ENCODE measurements around the gene DPM1.

Gene DPM1

DNA sequence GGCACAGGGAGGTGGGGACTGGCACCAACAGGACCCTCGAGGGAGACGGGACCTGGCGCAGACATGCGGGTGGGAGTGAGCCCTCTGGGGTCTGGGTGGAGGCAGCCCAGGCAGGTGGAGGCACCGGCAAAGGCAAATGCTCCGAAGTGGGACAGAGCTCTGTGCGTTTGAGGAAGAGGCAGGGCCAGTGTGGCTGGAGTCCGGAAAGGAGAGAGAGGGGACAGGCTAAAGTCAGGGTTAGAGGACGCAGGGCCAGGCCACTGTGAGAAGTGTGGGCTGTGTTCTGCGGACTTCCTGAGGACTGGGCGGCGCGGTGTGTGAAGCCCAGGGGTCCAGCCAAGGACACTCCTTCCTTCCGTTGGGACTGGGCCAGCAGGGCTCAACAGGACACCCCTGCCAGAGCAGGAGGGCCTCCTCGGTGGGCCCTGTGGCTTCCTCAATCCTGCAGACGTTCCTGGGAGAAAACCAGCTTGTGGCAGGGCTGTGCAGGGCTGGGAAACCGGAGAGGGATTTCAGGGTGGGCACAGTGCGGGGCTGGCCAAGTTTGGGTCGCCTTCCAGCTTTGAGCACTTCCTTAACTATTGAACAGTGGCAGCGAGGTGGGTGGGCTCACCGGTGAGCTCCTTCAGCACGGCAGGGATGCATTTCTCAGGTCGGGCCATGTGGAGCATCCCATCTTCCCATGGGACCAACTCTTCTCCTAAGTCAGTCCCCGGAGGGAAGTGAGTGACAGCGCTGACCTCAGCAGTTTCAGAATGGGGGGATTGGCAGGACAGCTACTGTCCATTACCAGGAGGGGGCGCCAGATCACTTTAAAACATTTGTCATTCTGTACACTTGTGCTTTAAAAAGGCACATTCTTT, 22.8 kb upstream of the DPM1 start:
- in situ Hi-C loops (cut with MboI; ENCODE audit: low sequenced_read_pairs) = loop anchor here (25.0 kb wide), 1 partner anchor 631 kb away; no protein-coding TSS in a partner anchor

DNA sequence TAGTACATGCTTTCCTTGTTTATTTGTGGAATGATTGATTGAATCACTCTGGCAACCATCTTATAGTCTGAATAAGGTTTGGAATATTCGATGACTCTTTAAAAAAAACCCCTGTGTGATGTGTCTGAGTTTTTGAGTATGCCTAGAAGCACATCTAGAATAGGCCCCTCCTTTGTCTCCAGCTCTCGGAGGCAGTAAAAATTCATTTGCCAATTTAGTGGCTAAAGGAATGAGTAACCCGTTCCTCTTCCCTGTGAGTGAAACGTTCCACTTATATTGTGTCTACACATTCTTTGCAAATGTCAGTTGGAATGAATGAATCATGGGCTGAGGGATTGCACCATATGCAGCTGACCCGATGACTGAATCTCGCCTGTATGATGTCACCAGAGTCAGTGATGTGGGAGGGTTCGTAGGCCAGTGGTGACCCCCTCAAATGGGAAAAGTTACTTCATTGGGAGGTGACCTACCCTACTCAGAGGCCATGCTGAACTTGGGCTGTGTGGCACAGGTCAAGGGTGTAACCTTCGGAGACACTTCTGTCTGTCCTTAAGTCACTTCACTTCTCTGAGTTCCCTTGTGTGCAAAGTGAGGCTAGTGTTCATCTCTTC, 21.8 kb upstream of the DPM1 start:
- in situ Hi-C loops (cut with MboI; ENCODE audit: low sequenced_read_pairs) = loop anchor here (25.0 kb wide), 1 partner anchor 632 kb away; no protein-coding TSS in a partner anchor

DNA sequence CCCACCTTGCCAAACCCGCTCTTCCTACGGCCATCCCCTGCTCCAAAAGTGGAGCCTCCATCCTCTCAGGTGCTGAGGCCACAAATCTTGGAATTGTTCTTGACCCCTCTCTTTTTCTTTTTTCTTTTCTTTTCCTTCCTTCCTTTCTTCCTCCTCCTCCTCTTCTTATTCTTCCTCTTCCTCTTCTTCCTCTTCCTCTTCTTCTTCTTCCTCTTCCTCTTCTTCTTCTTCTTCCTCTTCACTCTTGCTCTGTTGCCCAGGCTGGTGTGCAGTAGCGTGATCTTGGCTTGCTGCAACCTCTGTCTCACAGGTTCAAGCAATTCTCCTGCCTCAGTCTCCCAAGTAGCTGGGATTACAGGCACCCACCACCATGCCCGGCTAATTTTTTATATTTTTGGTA, 20.2 kb upstream of the DPM1 start:
- in situ Hi-C loops (cut with MboI; ENCODE audit: low sequenced_read_pairs) = loop anchor here (25.0 kb wide), 1 partner anchor 634 kb away; no protein-coding TSS in a partner anchor

DNA sequence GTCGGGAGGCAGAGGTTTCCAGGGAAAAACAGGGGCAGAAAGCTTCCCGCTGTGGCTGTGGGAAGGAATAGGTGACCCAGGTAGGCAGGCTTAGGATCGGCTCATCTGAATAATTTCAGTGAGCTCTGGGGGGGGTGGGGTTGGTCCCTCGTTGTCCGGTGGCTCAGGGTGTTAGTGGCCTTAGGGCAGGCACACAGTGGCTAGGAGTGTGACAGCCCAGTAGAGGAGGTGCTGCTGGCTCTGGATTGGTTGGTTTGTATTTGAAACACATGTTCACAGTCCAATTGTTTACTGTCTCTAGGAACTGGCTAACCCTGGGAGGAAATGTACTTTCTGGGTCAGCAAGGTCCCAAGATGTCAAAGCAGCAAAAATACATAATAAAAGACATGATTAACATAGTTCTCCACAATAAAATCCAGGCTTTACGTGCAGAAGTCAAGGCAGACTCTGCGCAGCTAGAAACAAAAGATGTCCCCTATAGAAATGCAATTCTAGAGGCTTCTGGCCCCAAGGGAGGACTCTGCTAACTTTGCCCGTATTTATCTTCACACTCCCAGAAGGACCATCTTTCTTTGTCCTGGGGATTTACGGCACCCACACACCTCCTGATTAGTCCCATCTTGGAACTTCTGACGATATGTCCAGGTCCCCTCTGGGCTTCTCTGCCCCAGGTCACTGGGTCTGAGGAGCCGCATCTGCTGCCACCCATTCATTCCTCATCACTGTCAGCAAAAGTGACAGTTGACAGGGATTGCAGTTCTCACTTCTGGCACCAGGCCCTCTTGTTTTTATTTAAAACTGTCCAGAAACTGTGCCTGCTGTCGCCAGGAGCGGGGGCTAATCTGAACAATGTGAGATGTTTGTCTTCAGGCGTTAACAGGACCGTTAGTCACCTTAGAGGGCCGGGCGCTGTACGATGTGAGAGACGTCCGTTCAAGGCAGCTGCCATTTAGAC, 19.0 kb upstream of the DPM1 start:
- in situ Hi-C loops (cut with MboI; ENCODE audit: low sequenced_read_pairs) = loop anchor here (25.0 kb wide), 1 partner anchor 635 kb away; no protein-coding TSS in a partner anchor

DNA sequence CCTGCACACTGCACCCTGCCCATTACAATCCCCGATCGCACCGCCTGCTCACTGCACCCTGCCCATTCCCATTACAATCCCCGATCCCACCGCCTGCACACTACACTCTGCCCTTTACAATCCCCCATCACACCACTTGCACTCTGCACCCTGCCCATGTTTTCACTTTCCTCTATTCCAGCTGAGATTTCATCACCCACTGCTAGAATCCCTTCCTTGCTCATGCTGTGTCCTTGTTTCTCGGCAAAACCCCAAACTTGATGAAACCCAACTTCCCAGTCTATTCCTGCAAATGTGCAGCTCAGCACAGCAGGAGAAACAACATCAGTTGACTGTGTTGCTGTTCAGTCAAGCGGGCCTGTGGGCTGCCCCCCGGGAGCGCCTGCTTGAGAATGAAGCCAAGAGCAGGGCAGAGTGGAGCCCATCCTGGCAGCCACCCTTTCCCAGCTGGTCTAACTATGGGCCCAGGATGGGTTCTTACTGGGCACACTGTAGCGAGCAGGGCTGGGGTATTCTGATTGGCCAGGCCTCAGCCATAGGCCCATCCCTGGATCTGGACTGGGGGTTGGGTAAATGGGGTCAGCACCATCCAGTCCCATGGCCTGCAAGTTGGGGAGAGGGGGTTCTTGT, 17.5 kb upstream of the DPM1 start:
- in situ Hi-C loops (cut with MboI; ENCODE audit: low sequenced_read_pairs) = loop anchor here (25.0 kb wide), 1 partner anchor 636 kb away; no protein-coding TSS in a partner anchor

DNA sequence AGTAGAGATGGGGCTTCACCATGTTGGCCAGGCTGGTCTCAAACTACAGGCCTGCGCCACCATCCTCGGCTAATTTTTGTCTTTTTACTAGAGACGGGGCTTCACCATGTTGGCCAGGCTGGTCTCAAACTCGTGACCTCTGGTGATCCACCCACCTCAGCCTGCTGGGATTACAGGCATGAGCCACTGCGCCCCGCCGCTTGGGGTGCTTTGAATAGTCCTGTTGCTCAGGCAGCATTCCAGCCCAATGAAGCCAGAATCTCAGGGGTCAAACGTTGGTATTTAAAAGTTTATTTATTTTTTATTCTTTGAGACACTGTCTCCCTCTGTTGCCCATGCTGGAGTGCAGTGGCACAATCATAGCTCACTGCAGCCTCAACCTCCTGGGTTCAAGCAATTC, 11.6 kb upstream of the DPM1 start:
- in situ Hi-C loops (cut with MboI; ENCODE audit: low sequenced_read_pairs) = no loop called here

DNA sequence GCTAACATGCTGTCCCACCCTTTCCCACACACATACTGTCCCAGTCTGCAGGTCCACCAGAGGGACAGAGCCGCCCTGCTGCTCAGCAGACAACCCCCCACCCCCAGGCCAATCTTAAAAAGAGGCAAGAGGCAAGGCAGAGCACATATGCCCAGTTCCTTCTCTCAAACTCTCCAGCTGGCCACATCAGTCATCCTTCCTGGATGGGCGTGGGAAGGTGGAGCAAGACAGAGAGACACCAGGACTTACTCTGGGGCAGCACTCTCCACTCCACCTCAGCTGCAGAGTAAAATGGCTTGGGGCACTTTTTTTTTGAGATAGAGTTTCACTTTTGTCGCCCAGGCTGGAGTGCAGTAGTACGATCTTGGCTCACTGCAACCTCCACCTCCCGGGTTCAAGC, 11.1 kb upstream of the DPM1 start:
- in situ Hi-C loops (cut with MboI; ENCODE audit: low sequenced_read_pairs) = no loop called here

DNA sequence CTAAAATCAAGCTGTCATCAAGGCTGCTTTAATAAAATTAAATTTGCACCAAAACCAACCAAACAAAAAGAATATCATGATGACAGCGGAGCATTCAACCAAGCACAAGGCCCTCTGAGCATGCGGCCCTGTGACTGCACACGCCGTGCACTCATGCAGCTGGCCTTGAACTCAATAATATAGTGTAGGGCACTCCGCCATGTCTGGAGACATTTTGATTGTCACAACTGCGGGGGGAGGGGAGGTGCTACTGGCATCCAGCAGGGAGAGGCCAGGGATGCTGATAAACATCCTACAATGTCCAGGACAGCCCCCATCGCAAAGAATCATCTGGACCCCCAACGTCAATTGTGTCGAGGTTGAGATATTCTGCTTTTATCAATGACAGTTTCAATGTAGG, 10.0 kb upstream of the DPM1 start:
- in situ Hi-C loops (cut with MboI; ENCODE audit: low sequenced_read_pairs) = no loop called here

DNA sequence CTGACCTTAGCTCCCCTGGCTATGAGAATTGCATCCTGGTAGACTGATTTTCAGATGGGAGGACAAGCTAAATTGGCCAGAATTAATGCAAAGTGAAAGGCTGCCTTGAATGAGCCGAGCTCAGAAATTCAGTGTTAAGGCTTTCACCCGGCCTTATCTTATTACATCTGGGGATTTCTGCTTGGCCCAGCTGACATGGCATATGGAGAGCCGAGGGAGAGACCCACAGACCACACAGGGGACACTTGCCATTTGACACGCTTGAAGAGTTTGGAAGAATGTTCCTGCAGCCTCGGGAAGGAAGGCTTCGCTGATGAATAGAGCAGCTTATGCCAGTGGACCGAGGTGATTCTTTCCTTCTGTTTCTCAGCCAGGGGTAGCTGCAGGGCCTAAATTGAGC, 9.3 kb upstream of the DPM1 start:
- in situ Hi-C loops (cut with MboI; ENCODE audit: low sequenced_read_pairs) = no loop called here

DNA sequence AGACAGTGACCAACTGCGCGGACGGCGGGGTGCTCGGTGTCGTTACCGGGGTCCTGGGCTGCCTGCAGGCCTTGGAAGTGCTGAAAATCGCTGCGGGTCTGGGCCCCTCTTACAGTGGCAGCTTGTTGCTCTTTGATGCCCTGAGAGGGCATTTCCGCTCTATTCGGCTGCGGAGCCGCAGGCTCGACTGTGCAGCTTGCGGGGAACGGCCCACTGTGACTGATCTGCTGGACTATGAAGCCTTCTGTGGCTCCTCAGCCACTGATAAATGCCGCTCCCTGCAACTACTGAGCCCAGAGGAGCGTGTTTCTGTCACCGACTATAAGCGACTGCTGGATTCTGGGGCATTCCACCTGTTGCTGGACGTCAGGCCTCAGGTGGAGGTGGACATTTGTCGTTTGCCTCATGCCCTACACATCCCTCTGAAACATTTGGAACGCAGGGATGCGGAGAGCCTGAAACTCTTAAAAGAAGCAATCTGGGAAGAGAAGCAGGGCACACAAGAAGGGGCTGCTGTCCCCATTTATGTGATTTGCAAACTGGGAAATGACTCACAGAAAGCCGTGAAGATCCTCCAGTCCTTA, 1.3 kb upstream of the DPM1 start:
- in situ Hi-C loops (cut with MboI; ENCODE audit: low sequenced_read_pairs) = no loop called here

DNA sequence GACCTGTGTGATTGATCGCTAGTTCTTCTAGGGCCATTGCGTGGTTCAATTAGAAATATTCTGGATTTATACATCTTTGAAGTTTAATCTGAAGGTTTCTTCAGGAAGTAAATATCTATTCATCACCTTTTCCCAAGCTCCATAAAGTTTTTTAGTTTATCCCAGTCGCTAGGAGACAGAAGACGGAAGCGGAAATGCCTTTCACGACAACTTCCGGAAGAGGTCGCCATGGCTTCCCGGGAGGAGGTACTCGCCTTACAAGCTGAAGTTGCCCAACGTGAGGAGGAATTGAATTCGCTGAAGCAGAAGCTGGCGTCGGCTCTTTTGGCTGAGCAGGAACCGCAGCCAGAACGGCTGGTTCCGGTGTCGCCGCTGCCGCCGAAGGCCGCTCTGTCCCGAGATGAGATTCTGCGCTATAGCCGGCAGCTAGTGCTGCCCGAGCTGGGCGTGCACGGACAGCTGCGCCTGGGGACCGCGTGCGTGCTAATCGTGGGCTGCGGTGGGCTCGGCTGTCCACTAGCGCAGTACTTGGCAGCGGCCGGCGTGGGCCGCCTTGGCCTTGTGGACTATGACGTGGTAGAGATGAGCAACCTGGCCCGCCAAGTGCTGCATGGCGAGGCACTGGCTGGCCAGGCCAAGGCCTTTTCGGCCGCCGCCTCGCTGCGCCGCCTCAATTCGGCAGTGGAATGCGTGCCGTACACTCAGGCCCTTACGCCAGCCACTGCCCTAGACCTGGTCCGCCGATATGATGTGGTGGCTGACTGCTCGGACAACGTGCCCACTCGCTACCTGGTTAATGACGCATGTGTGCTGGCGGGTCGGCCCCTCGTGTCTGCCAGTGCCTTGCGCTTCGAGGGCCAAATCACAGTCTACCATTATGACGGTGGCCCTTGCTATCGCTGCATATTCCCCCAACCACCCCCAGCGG, 547 bp upstream of the DPM1 start, which contains the start of gene MOCS3:
MOCS3 (plus strand) TSS at position 204 of the 928 bp plus-strand sequence; CDS start at position 229, 25 bp downstream.
- in situ Hi-C loops (cut with MboI; ENCODE audit: low sequenced_read_pairs) = no loop called here

DNA sequence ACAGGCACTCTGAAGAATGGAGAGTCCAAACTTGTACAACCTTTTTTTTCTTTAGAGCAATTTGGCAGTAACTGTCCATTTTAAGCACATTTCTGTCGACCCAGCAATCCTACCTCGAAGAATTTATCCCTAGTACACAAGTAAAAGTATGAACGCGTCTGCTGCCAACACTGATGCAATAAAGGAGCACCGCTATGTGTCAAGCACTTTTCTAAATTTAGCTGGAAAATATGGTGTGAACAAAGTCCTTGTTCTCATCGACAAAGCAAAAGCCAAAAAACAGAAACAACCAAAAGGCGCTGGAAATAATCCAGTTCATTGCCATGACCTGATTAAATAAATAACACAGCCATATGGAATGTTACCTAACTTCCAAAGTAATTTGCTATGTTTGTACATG, 1.1 kb downstream of the DPM1 start:
- in situ Hi-C loops (cut with MboI; ENCODE audit: low sequenced_read_pairs) = no loop called here

DNA sequence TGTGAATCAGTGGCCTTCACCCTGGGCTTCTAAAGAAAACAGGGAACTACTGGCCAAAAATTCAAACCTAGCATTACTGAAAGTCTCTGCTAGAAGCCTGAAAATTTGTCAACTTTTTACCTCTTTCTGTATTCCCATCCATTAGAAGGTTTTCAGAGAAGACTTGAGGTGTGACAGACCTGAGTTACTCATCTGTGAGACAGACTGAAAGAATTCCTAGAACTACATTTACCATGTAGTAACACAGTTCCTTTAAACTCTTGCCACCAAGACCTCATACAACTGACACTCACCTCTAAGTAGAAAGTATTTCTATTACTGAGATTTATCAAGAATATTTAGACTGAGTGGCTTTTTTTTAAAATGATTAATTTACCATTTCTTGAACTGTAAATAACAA, 4.5 kb downstream of the DPM1 start:
- in situ Hi-C loops (cut with MboI; ENCODE audit: low sequenced_read_pairs) = no loop called here

DNA sequence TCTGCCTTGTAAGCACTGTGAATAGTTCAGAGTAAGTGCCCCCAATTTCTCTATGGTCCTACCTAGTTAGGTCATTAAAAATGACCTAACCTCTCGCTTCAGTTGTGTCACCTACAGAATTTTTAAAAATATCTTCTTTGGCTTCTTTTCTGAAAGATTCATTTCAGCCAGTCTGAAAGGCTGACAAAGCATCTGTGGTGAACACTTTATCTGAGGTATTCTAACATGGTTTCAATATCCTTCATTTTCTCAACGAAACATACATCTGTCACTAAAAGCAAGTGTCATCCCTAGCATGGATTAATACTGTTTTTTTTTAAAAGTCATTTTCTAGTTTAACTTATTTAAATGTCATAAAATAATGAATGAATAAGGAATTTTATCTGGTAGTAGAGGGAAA, 5.1 kb downstream of the DPM1 start:
- in situ Hi-C loops (cut with MboI; ENCODE audit: low sequenced_read_pairs) = no loop called here

DNA sequence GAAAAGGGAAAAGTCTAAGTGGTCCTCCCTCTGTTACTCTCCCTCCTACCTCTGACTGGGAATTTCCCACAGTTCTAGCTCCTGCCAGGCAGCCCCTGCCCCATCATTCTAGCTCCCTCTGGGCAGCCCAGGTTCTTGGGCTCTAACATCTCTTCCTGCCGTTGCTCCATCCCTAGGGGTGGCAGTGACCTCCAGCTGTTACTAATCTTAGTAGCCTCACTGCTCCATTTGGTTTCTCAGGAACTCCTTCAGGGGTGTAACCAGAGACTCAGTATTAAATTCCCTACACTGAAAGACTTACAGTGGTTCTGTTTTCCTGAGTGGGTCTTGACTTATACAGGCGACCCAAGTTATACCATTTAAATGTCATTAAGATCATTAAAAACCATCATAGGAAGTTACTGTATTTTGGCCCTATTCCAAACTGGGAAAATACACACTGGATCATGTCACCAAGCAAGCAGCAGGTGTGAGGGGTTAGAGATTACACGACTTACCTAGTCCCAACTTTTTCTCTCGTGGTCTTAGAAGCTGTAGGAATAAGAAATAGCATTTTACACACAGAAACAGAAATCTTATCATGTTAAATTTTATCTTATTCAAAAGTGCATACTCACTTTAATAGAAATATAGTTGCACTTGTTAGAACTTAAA, 10.1 kb downstream of the DPM1 start:
- in situ Hi-C loops (cut with MboI; ENCODE audit: low sequenced_read_pairs) = no loop called here

DNA sequence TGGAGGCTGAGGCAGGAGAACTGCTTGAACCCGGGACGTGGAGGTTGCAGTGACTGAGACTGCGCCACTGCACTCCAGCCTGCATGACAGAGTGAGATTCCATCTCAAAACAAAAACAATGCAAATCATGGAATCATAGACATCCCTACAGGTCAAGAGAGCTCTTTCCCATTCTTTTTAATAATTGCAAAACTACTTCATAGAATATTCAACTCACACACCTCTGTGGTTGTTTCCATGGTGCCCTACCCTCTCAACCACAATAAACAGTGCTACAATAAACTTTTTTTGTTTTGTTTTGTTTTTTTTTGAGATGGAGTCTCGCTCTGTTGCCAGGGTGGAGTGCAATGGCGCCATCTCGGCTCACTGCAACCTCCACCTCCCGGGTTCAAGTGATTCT, 15.3 kb downstream of the DPM1 start:
- in situ Hi-C loops (cut with MboI; ENCODE audit: low sequenced_read_pairs) = no loop called here

DNA sequence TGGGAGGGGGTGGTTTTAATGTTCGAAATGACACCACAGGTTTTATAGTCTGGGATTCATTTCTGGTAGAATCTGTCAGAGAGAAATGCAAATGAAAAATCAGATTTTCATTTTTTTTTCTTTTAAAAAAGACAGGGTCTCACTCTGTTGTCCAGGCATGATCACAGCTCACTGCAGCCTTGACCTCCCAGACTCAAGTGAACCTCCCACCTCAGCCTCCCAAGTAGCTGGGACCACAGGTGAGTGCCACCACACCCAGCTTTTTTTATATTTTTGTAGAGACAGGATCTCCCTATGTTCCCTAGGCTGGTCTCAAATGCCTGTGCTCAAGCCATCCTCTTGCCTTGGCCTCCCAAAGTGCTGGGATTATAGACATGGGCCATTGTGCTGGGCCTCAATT, 24.7 kb downstream of the DPM1 start:
- in situ Hi-C loops (cut with MboI; ENCODE audit: low sequenced_read_pairs) = no loop called here

DNA sequence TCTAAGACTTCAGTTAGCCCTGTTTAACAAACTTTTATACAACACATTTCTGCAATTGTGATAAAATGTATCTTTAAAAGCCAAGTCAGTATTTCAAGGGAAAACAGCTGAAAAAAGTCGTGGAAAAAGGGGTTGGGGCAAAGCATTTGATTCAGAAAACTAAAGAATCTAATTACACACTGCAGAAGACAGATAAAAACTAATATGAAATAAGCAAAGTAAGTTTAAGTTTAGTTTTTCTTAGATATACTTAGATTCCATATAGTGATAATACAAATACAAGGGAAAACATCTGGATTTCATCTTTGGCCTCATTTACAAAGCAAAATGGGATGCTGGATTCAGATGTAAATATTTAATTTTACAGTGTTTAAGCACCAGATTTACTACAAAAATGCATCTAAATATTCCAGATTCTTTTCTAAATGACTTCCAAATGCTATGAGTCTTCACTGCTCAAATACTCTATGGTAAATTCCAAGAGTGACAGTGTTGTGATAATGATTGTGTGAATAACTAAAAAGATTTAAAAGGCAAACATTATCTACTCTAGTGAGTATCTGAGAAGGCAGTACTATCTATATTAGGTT, 25.5 kb downstream of the DPM1 start:
- in situ Hi-C loops (cut with MboI; ENCODE audit: low sequenced_read_pairs) = no loop called here

Measured in HL-60/S4 treated with retinoic acid at 250 ng/mL for 4 days and 3 days (cell line).